Esophagus (tissue), 2 donors: Measurements from ENCODE around the gene BMPR1A. TPM values are rescaled to one million over a fixed set of nuclear protein-coding genes. Genes with fewer than 3 reads are reported as not detected.

ENCODE experiments used
- H3K27ac ChIP-seq, 2 donors: one replicate each; pipeline ENCODE4 v1.5.1; 2013; ENCODE audit warnings: low read depth in 2 of 2, mild to moderate bottlenecking in 2 of 2, inconsistent platforms in 1 of 2, low read length in 1 of 2, moderate library complexity in 1 of 2
- H3K27me3 ChIP-seq, 2 donors: one replicate each; pipeline ENCODE4 v1.6.1; 2013; ENCODE audit warnings: low read length in 2 of 2, control low read depth in 1 of 2, mild to moderate bottlenecking in 1 of 2; ENCODE audit not compliant: insufficient read depth in 2 of 2, control insufficient read depth in 1 of 2
- H3K36me3 ChIP-seq, 2 donors: one replicate each; pipeline ENCODE4 v1.6.1; 2013; ENCODE audit warnings: low read length in 1 of 2; ENCODE audit not compliant: control insufficient read depth in 2 of 2, insufficient read depth in 2 of 2
- H3K4me1 ChIP-seq, 2 donors: one replicate each; pipeline ENCODE4 v1.6.1; 2013; ENCODE audit warnings: low read length in 1 of 2; ENCODE audit not compliant: control insufficient read depth in 2 of 2, insufficient read depth in 2 of 2
- H3K4me3 ChIP-seq, 2 donors: one replicate each; pipeline ENCODE4 v1.5.1; 2013; ENCODE audit warnings: low read length in 2 of 2, mild to moderate bottlenecking in 2 of 2, low read depth in 1 of 2, moderate library complexity in 1 of 2
- H3K9me3 ChIP-seq, 2 donors: one replicate each; pipeline ENCODE4 v1.6.1; 2013; ENCODE audit warnings: mild to moderate bottlenecking in 2 of 2, low read depth in 1 of 2, low read length in 1 of 2, moderate library complexity in 1 of 2; ENCODE audit not compliant: control insufficient read depth in 2 of 2, insufficient read depth in 1 of 2
- WGBS, 2 donors: extraction: QIAGEN DNeasy Blood & Tissue Kit; methylation state at CpG; one replicate each; pipeline ENCODE4 v1.1.7; 2013; 5-methylcytosine and 5-hydroxymethylcytosine counted together
- polyA plus RNA-seq, 2 donors: library from polyadenylated mRNA; stranded (reverse); fragments of 200-250 nt; gene quantifications; one replicate each; pipeline ENCODE4 v1.2.3, GENCODE V29; 2013
- donor health status: healthy with polysubstance abuse.
- donor health status: Bipolar disorder and iron deficiency.

Gene BMPR1A
- polyA plus RNA-seq, 2 donors, result 2.5 to 6.8 TPM

DNA sequence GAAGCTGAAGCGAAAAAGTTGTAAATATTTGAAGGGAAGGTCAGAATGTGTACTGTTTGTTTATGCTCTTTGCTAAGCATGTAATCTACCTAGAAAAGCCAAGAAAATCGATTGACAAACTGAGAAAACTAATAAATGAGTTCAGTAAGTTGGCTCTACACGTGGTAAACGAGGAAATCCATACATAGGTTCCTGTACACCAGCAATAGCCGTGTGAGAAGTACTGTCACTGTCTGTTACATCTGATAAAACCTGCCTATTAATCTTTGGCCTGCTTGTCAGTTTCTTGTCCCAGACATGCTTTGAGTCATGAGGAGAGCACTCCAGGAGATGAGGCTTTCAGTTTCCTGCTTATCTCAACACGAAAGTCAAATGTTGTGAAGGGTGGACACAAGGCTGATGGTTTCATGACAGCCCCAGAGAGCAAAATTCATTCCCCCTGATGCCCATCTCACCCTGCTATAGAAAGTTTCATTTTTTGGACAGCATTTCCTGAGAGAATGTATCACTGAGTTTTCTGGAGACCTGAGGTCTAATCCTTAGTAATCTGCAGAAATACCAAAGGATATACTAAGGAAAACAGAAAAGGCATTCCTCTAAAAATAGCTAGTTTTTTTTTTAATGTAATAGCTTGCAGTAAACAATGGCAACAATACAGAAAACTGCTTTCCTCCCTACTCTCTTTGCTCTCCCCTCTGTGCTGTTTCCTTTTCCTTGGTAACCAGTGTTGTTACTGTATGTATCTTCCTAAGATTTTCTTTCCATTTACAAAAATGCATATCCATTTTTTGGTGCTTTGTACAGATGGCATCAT, 18.8 kb downstream of the BMPR1A start:
- 27 to 33% methylated on average over 6 of the region's 6 CpGs for WGBS, 2 donors
- Histone ChIP-seq H3K4me3 (no peak overlapping the region), H3K27me3 (no peaks in the 10 kb centered on the region), H3K9me3 (peaks cover 0 to 3% of the 10 kb centered on the region in 2 donors), H3K4me1 (peaks cover 0 to under 1% of the 10 kb centered on the region in 2 donors), H3K36me3 (no peaks in the 10 kb centered on the region), H3K27ac (no peak overlapping the region)

DNA sequence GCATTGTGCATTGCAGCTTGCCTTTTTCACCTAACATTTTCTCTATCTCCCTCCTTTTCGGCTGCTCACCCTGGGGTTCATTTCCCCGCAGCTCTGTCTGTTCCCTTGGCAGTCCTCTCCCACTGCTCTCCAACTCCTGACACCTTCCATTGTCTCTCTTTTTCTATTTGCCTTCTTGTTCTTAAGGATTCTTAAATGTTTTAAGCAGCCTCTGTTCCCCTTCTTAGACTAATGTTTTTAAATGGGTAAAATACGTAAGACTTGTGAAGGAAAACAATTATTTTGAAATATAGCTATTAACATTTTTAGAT, 19.4 kb downstream of the BMPR1A start:
- WGBS, 2 donors, result 75 to 83% methylated on average over 3 of the region's 3 CpGs
- Histone ChIP-seq H3K36me3 (no peaks in the 10 kb centered on the region), H3K9me3 (peaks cover 0 to 3% of the 10 kb centered on the region in 2 donors), H3K27me3 (no peaks in the 10 kb centered on the region), H3K4me1 (no peaks in the 10 kb centered on the region), H3K27ac (no peak overlapping the region), H3K4me3 (no peak overlapping the region)

DNA sequence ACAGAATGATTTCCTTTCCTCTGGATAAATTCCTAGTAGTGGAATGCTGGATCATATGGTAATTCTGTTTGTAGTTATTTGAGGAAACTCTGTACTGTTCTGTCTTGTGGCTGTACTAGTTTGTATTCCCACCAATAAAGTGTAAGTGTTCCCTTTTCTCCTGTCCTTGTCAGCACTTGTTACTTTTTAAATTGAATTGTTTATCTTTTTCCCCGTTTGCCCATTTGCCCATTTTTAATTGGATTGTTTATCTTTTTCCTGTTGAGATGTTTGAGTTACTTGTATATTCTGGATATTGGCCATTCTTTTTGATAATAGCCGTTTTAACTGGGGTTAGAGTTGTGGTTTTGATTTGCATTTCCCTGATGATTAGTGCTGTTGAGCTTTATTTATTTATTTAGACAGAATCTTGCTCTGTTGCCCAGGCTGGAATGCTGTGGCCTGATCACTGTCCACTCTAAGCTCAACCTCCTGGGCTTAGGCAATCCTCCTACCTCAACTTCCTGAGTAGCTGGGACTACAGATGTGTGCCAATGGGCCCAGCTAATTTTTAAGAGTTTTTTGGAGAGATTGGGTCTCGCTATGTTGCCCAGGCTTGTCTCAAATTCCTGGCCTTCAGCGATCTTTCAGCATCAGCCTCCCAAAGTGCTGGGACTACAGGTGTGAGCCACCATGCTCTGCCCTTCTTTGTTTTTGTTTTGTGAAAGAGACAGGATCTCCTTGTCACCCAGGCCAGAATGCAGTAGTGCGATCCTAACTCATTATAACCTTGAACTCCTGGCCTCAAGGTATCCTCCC, 23.0 kb downstream of the BMPR1A start:
- Histone ChIP-seq H3K9me3 (peaks cover 0 to 3% of the 10 kb centered on the region in 2 donors), H3K36me3 (no peaks in the 10 kb centered on the region), H3K4me3 (no peak overlapping the region), H3K27ac (no peak overlapping the region), H3K27me3 (no peaks in the 10 kb centered on the region), H3K4me1 (no peaks in the 10 kb centered on the region)
- 67 to 76% methylated on average over 5 of the region's 5 CpGs for WGBS, 2 donors

DNA sequence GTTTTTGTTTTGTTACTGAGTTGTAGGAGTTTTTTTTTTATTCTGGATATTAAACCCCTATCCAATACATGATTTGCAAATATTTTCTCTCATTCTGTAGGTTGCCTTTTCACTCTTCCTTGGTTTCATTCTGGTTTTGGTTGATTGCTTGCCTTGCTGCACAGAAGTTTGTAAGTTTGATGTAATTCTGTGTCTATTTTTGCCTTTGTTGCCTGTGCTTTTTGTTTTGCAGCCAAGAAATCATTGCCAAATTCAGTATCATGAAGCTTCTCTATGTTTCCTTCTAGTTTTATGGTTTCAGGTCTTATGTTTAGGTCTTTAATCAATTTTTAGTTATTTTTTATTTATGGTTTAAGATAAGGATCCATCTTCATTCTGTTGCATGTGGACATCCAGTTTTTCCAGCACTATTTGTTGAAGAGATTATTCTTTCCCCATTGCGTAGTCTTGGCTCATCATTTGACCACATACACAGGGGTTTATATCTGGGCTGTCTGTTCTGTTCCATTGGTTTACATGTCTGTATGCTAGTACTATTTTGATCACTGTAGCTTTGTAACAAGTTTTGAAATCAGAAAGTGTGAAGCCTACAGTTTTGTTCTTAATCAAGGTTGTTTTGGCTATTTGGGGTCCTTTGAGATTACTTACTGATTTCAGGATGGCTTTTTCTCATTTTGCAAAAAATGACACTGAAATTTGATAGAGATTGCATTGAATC, 26.4 kb downstream of the BMPR1A start:
- Histone ChIP-seq H3K9me3 (peaks cover 0 to 3% of the 10 kb centered on the region in 2 donors), H3K27ac (no peak overlapping the region), H3K4me1 (no peaks in the 10 kb centered on the region), H3K27me3 (no peaks in the 10 kb centered on the region), H3K4me3 (no peak overlapping the region), H3K36me3 (no peaks in the 10 kb centered on the region)
- WGBS, 2 donors, result 76 to 77% methylated on average over 1 of the region's 1 CpG

DNA sequence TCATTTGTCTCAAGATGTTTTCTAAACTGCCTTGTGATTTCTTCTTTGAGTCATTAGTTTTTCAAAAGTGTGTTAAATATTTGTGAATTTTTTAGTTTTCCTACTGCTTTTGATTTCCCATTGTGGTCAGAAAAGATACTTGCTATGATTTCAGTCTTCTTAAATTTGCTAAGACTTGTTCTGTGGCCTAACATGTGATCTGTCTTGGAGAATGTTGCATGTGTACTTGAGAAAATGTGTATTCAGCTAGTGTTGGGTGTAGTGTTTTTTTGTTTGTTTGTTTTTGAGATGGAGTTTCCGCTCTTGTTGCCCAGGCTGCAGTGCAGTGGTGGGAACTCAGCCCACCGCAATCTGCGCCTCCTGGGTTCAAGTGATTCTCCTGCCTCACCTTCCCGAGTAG, 28.6 kb downstream of the BMPR1A start:
- no peaks in the 10 kb centered on the region for H3K36me3 ChIP-seq
- H3K27me3 ChIP-seq, result no peaks in the 10 kb centered on the region
- no peaks in the 10 kb centered on the region for H3K4me1 ChIP-seq
- no peak overlapping the region for H3K4me3 ChIP-seq
- H3K9me3 ChIP-seq, result no peaks in the 10 kb centered on the region
- no peak overlapping the region for H3K27ac ChIP-seq
- 88 to 94% methylated on average over 4 of the region's 4 CpGs for WGBS, 2 donors

DNA sequence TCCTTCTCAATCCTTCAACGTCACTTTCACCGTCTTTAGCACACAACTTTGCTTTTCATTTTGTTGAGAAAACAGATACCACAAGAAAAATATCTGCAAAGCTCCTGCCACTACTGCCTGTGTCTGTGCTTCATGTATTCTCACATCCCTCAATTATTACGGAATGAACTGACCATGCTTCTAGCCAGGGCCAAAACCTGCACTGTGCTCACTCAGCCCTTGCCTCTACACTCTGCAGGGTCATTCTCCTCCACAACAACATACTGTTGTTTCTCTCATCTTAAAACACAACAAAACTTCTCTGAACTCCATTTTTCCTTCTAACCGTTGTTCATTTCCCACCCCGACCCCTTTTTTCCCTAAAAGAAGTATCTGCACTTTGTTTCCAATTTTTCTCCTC, 29.5 kb downstream of the BMPR1A start:
- 63 to 67% methylated on average over 5 of the region's 5 CpGs for WGBS, 2 donors
- no peaks in the 10 kb centered on the region for H3K27me3 ChIP-seq
- no peak overlapping the region for H3K27ac ChIP-seq
- no peaks in the 10 kb centered on the region for H3K4me1 ChIP-seq
- no peak overlapping the region for H3K4me3 ChIP-seq
- H3K36me3 ChIP-seq, result no peaks in the 10 kb centered on the region
- no peaks in the 10 kb centered on the region for H3K9me3 ChIP-seq

DNA sequence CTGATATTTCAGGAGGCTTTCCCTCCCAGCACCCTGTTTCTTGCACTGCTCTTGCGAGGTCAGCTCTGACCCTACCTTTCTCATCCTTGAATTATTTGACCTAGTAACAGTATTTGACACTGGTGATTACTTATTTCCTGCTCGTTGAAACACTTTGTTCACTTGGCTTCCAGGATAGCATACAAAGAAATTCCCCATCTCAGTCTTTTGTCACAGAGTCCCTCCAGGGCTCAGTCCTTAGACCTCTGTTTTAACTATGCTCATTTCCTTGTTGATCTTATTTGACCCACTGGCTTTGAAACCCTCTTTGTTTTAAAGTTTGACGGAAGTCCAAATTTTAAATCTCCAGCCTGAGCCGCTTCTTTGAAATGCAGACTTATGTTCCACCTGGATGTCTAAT, 29.9 kb downstream of the BMPR1A start:
- H3K27ac ChIP-seq, result no peak overlapping the region

DNA sequence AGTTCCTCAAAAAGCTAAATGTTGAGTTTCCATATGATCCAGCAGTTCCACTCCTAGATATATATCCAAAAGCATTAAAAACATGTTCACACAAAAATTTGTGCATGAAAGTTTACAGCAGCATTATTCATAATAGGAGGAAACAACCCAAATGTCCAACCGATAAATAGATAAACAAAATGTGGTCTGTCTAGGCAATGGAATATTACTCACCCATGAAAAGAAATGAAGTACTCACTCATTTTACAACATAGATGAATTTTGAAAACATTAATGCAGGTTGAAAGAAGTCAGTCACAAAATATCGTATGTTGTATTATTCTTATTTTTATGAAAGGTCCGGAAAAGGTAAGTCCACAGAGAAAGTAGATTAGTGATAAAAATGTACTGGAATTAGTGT, 34.0 kb downstream of the BMPR1A start:
- WGBS, 2 donors, result 97 to 98% methylated on average over 3 of the region's 3 CpGs
- no peaks in the 10 kb centered on the region for H3K4me1 ChIP-seq

More for the DNA sequence above, 29.9 kb downstream of the BMPR1A start:
- no peaks in the 10 kb centered on the region for H3K36me3 ChIP-seq
- WGBS, 2 donors, result 29 to 35% methylated on average over 4 of the region's 4 CpGs
- no peak overlapping the region for H3K4me3 ChIP-seq
- no peaks in the 10 kb centered on the region for H3K27me3 ChIP-seq
- H3K4me1 ChIP-seq, result no peaks in the 10 kb centered on the region
- H3K9me3 ChIP-seq, result no peaks in the 10 kb centered on the region

DNA sequence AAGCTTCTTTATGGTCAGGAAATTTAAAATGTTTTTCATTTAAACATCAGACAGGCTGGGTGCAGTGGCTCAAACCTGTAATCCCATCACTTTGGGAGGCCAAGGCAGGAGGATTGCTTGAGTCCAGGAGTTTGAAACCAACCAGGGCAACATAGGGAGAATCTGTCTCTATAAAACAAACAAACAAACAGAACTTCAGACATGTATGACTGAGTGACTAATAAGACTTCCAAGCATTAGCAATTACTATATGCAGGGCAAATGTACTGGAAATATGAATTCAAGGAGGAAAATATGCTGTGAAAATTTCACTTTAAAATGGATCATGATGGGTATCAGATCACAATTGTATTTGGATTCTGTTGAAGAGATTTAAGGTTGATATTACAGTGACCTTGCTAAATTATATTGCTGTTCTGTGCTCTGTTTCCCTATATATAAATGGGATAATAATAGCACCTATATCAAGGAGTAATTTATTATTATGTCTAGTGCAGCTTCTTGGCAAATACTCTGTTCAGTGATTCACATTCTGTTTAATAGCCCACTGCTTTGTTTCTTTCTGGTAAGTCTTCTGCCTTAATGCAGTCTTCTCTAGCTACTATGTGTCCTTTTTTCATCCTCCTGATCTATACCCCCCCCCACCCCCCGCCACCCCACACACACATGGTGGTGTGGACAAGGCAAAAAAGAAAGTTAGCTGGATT, 36.2 kb downstream of the BMPR1A start:
- no peaks in the 10 kb centered on the region for H3K36me3 ChIP-seq
- no peak overlapping the region for H3K27ac ChIP-seq
- no peaks in the 10 kb centered on the region for H3K4me1 ChIP-seq
- no peak overlapping the region for H3K4me3 ChIP-seq
- WGBS, 2 donors, result 89 to 91% methylated on average over 1 of the region's 1 CpG
- H3K9me3 ChIP-seq, result no peaks in the 10 kb centered on the region
- H3K27me3 ChIP-seq, result no peaks in the 10 kb centered on the region

More for the DNA sequence above, 34.0 kb downstream of the BMPR1A start:
- H3K4me3 ChIP-seq, result no peak overlapping the region
- H3K27ac ChIP-seq, result no peak overlapping the region
- H3K27me3 ChIP-seq, result no peaks in the 10 kb centered on the region
- H3K36me3 ChIP-seq, result no peaks in the 10 kb centered on the region
- no peaks in the 10 kb centered on the region for H3K9me3 ChIP-seq
